Measurements from ENCODE around the gene CIB2.
A peak's percentile ranks its signal among the peaks of the same experiment; 100 is the strongest.

CIB2 gene

DNA sequence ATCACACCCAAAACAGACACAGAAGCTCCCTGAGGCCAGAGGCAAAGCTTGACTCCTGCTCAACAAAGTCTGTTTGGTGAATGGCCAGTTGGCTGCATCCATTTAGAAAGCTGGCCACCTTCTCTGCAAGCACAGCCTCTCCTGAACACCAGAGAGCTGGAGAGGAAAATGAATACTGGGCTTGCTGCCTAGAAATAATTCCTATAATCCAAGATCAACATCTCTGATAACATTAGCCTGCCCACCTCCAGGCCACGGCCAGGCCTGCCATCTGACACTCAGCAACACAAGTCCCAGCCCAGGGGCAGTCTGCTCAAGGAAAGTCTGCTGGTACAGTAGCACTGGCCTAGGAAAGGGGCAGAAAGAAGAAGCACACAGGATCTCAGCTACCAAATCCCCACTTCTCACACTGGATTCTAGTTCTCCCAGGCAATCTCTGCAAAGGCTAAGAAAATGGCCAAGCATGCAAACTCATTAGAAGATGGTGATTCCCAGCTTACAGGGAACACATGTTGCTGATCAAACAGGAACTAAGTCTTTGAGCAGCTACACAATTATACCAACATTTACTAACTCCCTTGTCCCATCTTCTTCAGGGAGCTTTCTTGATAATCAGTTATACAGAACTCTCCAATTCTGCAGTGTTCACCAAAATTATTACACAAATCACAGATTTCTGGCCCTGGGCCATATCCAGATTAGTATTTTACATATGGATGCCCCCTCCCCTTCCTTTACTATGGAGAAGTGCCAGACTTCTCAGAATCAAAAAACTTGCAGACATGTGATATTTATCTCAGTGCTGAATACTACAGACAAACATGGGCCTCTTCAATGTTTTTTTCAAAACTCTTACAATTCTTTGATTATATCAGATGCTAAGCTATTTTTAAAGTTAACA, 63.7 kb downstream of the CIB2 start:
- H3K4me3 ChIP-seq (ENCODE audit: low read depth in 1 of 2, low read length in 1 of 2), result no peak overlapping the region
- H3K36me3 ChIP-seq, result no peaks in the 10 kb centered on the region
- no peaks in the 10 kb centered on the region for H3K9me3 ChIP-seq
- TF ChIP-seq, protein P1, sequence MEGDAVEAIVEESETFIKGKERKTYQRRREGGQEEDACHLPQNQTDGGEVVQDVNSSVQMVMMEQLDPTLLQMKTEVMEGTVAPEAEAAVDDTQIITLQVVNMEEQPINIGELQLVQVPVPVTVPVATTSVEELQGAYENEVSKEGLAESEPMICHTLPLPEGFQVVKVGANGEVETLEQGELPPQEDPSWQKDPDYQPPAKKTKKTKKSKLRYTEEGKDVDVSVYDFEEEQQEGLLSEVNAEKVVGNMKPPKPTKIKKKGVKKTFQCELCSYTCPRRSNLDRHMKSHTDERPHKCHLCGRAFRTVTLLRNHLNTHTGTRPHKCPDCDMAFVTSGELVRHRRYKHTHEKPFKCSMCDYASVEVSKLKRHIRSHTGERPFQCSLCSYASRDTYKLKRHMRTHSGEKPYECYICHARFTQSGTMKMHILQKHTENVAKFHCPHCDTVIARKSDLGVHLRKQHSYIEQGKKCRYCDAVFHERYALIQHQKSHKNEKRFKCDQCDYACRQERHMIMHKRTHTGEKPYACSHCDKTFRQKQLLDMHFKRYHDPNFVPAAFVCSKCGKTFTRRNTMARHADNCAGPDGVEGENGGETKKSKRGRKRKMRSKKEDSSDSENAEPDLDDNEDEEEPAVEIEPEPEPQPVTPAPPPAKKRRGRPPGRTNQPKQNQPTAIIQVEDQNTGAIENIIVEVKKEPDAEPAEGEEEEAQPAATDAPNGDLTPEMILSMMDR (IDR thresholded peaks at IDR 0.05), result no peak
- peak overlapping the region; percentile 85 for H3K27ac ChIP-seq
- H3K4me1 ChIP-seq (ENCODE audit: control insufficient read depth in 1 of 2, insufficient read depth in 1 of 2, low read depth in 1 of 2, low read length in 1 of 2), result peaks cover 99 to 100% of the 10 kb centered on the region in 2 experiments
- no peaks in the 10 kb centered on the region for H3K27me3 ChIP-seq

- H3K27me3 ChIP-seq, result no peaks in the 10 kb centered on the region
- H3K4me3 ChIP-seq (ENCODE audit: low read depth in 1 of 2, low read length in 1 of 2), result no peak overlapping the region
- H3K27ac ChIP-seq, result peak overlapping the region; percentile 85
- TF ChIP-seq, protein P1 (IDR thresholded peaks at IDR 0.05), result no peak
- peaks cover 96 to 98% of the 10 kb centered on the region in 2 experiments for H3K4me1 ChIP-seq (ENCODE audit: control insufficient read depth in 1 of 2, insufficient read depth in 1 of 2, low read depth in 1 of 2, low read length in 1 of 2)
- H3K9me3 ChIP-seq, result no peaks in the 10 kb centered on the region
- no peaks in the 10 kb centered on the region for H3K36me3 ChIP-seq
Observed at GRCh38 chr15:78065973-78066946, 65.0 kb downstream of the CIB2 start.

GRCh38 chr15:78065284-78065872, 65.9 kb downstream of the CIB2 start:
- TF ChIP-seq, protein P1 (IDR thresholded peaks at IDR 0.05), result no peak
- H3K36me3 ChIP-seq, result no peaks in the 10 kb centered on the region
- H3K27me3 ChIP-seq, result no peaks in the 10 kb centered on the region
- peaks cover 87 to 92% of the 10 kb centered on the region in 2 experiments for H3K4me1 ChIP-seq (ENCODE audit: control insufficient read depth in 1 of 2, insufficient read depth in 1 of 2, low read depth in 1 of 2, low read length in 1 of 2)
- H3K27ac ChIP-seq, result peak overlapping the region; percentile 85
- peak overlapping the region in 1 of 2 experiments; percentile 6 for H3K4me3 ChIP-seq (ENCODE audit: low read depth in 1 of 2, low read length in 1 of 2)
- no peaks in the 10 kb centered on the region for H3K9me3 ChIP-seq

GRCh38 chr15:78064544-78064943, 66.7 kb downstream of the CIB2 start:
- Histone ChIP-seq H3K36me3 (no peaks in the 10 kb centered on the region), H3K4me3 (ENCODE audit: low read depth in 1 of 2, low read length in 1 of 2) (no peak overlapping the region), H3K27me3 (no peaks in the 10 kb centered on the region), H3K4me1 (ENCODE audit: control insufficient read depth in 1 of 2, insufficient read depth in 1 of 2, low read depth in 1 of 2, low read length in 1 of 2) (peaks cover 79 to 90% of the 10 kb centered on the region in 2 experiments), H3K9me3 (no peaks in the 10 kb centered on the region), H3K27ac (peak overlapping the region; percentile 85)
- TF ChIP-seq, protein P1 (IDR thresholded peaks at IDR 0.05), result no peak

DNA sequence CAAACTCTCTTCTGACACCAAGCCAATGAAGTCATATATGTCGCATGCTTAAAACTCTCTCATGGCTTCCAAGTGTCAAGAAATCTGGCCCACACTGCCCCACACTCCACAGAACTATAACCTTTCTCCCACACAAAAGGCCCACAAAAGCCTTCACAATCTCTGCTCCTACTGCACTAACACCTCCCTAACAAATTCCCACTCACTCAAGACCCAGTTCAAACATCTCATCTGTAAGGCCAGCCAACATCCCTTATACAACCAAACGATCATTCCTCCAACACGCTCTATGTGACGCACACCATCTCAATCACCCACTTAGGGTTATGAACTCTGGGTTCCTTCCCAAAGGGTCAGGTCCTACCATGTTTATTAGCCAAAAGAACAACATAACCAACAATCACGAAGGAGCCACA, 67.3 kb downstream of the CIB2 start:
- H3K4me3 ChIP-seq (ENCODE audit: low read depth in 1 of 2, low read length in 1 of 2), result no peak overlapping the region
- no peaks in the 10 kb centered on the region for H3K9me3 ChIP-seq
- peaks cover 79 to 90% of the 10 kb centered on the region in 2 experiments for H3K4me1 ChIP-seq (ENCODE audit: control insufficient read depth in 1 of 2, insufficient read depth in 1 of 2, low read depth in 1 of 2, low read length in 1 of 2)
- no peaks in the 10 kb centered on the region for H3K27me3 ChIP-seq
- H3K36me3 ChIP-seq, result no peaks in the 10 kb centered on the region
- TF ChIP-seq, protein P1 (IDR thresholded peaks at IDR 0.05), result no peak
- H3K27ac ChIP-seq, result peak overlapping the region; percentile 85
